Prostate gland (tissue), 2 donors: ENCODE data around the gene CDH13.

Experiments used
- CTCF ChIP-seq, 4 experiments: fragments of 200-600 bp in 2 of 4; fragments of 450-650 bp in 2 of 4; sonication (generic) in 2 of 4; IDR thresholded peaks; 1 replicate in 3 of 4; 2 replicates in 1 of 4; pipeline ENCODE4 v1.5.1; 2016 to 2019; ENCODE audit warnings: antibody characterized with exemption in 4 of 4, mild to moderate bottlenecking in 2 of 4, moderate library complexity in 2 of 4
- POLR2A ChIP-seq: fragments of 450-650 bp; IDR thresholded peaks from one replicate; pipeline ENCODE4 v1.6.1; 2016; ENCODE audit warnings: antibody characterized with exemption, mild to moderate bottlenecking
- POLR2AphosphoS5 ChIP-seq: sonication (generic); formaldehyde crosslinking; IDR thresholded peaks from one replicate; pipeline ENCODE4 v1.6.1; 2017; ENCODE audit warnings: antibody characterized with exemption

- no peak for TF ChIP-seq POLR2A
- TF ChIP-seq CTCF (IDR thresholded peaks at IDR 0.05) = no peak
- no peak for TF ChIP-seq POLR2AphosphoS5
These were observed 24.0 kb downstream of the CDH13 start for GRCh38 chr16:82650804-82651203.
